NCI-H1930 (cell line): Measurements from ENCODE around the gene TANC1.

Experiments used
- DNase-seq, 2 experiments: peaks; one replicate each; lab custom pipeline; 2025; lab: John Stamatoyannopoulos, UW

TANC1 gene

DNA sequence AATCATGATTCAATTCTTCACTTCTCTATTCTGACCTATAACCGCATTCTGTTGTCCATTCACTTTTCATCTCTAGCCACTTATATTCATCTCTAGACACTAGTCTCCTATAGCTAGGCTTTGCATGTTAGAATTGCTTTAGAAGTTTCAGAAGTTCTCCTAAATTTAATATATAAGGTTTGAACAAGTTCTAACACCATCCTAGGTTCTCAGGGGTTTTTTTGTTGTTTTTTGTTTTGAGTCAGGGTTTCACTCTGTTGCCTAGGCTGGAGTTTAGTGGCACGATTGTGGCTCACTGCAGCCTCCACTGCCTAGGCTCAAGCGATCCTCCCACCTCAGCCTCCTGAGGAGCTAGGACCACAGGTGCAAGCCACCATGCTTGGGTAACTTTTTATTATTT, 298.1 kb downstream of the TANC1 start:
- no peak for DNase-seq

DNA sequence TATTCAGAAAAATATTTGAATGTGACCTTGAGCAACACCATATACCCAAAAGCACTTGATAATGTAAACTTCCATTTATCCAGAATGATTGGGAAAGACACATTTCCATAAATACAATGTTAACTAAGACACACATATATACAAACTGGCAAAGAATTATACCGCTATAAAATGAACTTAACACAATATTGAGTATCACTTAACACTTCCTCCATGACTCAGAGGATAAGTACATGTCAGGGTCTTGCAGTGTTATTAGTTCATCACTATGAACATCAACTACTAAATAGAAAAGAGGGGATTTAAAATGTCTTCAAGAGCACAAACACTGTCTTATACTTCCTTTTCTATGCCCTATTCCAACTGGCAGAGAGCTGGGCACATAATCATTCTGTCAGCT, 299.5 kb downstream of the TANC1 start:
- DNase-seq, result no peak

DNA sequence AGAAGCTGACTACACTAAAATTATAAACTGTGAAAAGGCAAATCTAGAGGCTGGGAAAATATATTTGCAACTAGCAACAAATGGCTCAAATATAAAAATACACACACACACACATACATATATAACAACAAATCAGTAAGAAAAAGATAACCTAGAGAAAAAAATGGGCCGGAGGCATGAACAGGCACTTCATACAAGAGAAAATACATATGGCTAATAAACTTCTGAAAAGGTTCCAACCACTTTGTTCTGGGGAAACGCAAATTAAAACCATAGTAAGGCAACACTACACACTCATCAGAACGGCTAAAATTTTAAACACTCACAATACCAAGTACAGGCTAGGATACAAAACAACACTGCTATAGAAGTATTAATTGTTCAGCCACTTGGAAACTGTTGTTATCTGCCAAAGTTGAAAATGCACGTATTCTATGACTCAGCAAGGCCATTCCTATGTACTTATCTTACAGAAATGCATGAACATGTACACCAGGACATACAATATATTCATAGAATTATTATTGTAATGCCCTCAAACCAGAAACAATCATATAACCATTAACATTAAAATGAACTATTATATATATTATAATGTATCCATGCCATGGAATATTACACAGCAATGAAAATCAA, 302.4 kb downstream of the TANC1 start:
- no peak for DNase-seq

- no peak for DNase-seq
Observed at GRCh38 chr2:159272156-159272555, 303.7 kb downstream of the TANC1 start.

- no peak for DNase-seq
Observed at GRCh38 chr2:159275111-159275510, 306.7 kb downstream of the TANC1 start.

DNA sequence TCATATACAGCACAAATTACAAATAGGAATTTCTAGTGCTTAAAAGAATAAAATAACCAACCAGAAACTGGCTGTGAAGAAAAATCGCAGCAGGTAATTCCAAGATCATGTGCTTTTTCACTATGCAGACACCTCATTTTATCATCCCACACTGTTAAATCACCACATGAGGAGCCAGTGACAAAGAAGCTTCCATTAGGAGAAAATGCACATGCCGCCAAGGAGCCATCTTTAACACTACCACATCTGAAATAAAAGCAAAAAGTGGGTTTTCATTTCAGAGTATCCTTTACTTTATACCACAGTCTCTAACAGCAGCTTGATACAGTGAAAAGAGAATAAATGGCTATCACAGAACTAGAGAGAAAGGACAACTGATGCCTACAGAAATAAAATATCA, 311.3 kb downstream of the TANC1 start:
- no peak for DNase-seq

- DNase-seq, result no peak
Observed at GRCh38 chr2:159281002-159281401, 312.6 kb downstream of the TANC1 start.
